ENCODE measurements around the gene ARHGAP1.
A peak's percentile ranks its signal among the peaks of the same experiment; 100 is the strongest.

ARHGAP1 gene

DNA sequence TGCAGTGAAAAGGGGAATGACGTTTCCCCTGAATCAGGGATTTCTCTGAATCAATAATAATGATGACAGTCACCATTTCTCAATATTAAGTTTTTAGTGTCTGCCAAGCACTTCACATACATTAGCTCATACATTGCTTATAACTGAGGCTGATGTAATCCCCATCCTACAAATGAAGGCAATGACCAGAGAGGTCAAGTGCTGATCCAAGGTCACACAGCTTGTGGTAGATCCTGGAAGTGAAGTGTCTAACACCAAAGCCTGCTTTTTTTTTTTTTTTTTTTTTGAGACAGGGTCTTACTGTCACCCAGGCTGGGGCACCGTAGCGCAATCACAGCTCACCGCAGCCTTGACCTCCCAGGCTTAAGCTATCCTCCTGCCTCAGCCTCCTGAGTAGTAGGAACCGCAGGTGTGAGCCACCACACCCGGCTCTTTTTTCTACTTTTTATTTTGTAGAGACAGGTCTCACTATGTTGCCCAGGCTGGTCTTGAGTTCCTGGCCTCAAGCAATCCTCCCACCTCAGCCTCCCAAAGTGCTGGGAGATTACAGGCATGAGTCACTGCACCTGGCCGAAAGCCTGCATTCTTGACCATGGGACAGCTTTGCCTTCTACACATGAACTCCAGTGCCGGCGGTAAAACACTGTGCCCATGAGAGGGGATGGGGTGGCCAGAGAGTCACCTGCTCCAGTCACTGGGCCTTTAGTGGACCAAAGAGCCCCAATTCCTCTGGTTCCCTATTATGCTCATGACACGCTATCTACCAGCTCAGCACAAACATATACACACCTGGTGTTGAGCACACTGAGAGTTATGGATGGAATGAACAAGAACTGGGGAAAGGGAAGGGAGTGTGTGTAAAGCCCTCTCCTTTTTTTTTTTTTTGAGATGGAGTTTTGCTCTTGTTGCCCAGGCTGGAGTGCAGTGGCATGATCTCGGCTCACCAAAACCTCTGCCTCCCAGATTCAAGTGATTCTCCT, 17.4 kb downstream of the ARHGAP1 start:
- H3K27ac ChIP-seq (ENCODE audit: poor library complexity, severe bottlenecking) = peak overlapping the region; percentile 14
- DNase-seq (ENCODE audit: low spot score) = no peak

DNA sequence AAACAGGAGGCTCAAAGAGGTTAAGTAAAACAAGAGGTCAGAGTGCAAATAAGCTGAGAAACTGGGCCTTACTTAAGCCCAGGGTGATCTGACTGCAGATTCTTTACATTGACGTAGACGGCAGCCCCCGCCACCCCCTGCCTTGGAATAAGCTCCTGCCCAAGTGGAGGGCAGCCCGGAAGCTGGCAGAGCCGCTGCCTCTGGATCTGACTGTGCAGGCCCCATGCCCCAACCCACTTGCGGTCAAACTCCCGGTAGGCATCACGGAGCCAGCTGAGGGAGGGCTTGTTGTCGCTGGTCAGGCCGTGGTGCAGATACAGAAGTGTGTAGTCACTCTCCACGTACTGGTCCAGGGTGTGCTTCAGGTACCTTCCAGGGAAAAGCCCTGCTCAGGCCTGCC, 18.6 kb downstream of the ARHGAP1 start:
- TF ChIP-seq, protein P1, sequence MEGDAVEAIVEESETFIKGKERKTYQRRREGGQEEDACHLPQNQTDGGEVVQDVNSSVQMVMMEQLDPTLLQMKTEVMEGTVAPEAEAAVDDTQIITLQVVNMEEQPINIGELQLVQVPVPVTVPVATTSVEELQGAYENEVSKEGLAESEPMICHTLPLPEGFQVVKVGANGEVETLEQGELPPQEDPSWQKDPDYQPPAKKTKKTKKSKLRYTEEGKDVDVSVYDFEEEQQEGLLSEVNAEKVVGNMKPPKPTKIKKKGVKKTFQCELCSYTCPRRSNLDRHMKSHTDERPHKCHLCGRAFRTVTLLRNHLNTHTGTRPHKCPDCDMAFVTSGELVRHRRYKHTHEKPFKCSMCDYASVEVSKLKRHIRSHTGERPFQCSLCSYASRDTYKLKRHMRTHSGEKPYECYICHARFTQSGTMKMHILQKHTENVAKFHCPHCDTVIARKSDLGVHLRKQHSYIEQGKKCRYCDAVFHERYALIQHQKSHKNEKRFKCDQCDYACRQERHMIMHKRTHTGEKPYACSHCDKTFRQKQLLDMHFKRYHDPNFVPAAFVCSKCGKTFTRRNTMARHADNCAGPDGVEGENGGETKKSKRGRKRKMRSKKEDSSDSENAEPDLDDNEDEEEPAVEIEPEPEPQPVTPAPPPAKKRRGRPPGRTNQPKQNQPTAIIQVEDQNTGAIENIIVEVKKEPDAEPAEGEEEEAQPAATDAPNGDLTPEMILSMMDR (IDR thresholded peaks at IDR 0.05; ENCODE audit: poor library complexity, severe bottlenecking) = no peak
- Histone ChIP-seq H3K4me1 (ENCODE audit: insufficient read depth, poor library complexity, severe bottlenecking) (peaks cover 6% of the 10 kb centered on the region), H3K9me3 (ENCODE audit: severe bottlenecking) (no peaks in the 10 kb centered on the region), H3K4me3 (ENCODE audit: severe bottlenecking) (no peak overlapping the region), H3K27me3 (ENCODE audit: insufficient read depth, poor library complexity, severe bottlenecking) (no peaks in the 10 kb centered on the region), H3K36me3 (ENCODE audit: low read depth) (peaks cover 31% of the 10 kb centered on the region), H3K27ac (ENCODE audit: poor library complexity, severe bottlenecking) (no peak overlapping the region)
- DNase-seq (ENCODE audit: low spot score) = no peak
- ATAC-seq (ENCODE audit: low read depth) = no peak

More for the DNA sequence above, 17.4 kb downstream of the ARHGAP1 start:
- H3K4me3 ChIP-seq (ENCODE audit: severe bottlenecking) = no peak overlapping the region
- no peaks in the 10 kb centered on the region for H3K9me3 ChIP-seq (ENCODE audit: severe bottlenecking)
- TF ChIP-seq, protein P1 (IDR thresholded peaks at IDR 0.05; ENCODE audit: poor library complexity, severe bottlenecking) = no peak
- no peaks in the 10 kb centered on the region for H3K27me3 ChIP-seq (ENCODE audit: insufficient read depth, poor library complexity, severe bottlenecking)
- no peak for ATAC-seq (ENCODE audit: low read depth)
- H3K36me3 ChIP-seq (ENCODE audit: low read depth) = peaks cover 35% of the 10 kb centered on the region
- peaks cover 17% of the 10 kb centered on the region for H3K4me1 ChIP-seq (ENCODE audit: insufficient read depth, poor library complexity, severe bottlenecking)

DNA sequence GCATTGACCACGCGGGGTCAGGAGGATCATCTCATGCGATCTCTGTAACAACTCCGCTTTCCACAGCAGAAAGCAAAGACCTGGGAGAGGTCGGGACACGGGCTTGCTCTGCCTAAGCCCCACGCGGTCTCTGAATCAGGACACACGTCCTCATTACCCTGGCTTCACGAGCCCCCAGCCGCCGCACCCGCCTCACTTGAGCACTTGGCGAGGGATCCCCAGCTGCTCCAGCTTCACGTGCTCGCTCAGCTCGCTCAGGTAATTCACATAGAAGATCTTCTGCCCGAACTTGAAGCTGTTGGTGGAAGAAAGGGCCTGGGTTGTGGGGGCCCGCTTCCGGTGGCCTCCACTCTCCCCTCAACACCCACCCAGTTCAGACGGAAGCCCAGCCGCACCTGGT, 19.6 kb downstream of the ARHGAP1 start:
- H3K36me3 ChIP-seq (ENCODE audit: low read depth) = peaks cover 25% of the 10 kb centered on the region
- H3K27ac ChIP-seq (ENCODE audit: poor library complexity, severe bottlenecking) = no peak overlapping the region
- H3K27me3 ChIP-seq (ENCODE audit: insufficient read depth, poor library complexity, severe bottlenecking) = no peaks in the 10 kb centered on the region
- TF ChIP-seq, protein P1 (IDR thresholded peaks at IDR 0.05; ENCODE audit: poor library complexity, severe bottlenecking) = no peak
- H3K4me1 ChIP-seq (ENCODE audit: insufficient read depth, poor library complexity, severe bottlenecking) = peaks cover under 1% of the 10 kb centered on the region
- H3K4me3 ChIP-seq (ENCODE audit: severe bottlenecking) = no peak overlapping the region
- ATAC-seq (ENCODE audit: low read depth) (no peak), DNase-seq (ENCODE audit: low spot score) (no peak)
- H3K9me3 ChIP-seq (ENCODE audit: severe bottlenecking) = no peaks in the 10 kb centered on the region

DNA sequence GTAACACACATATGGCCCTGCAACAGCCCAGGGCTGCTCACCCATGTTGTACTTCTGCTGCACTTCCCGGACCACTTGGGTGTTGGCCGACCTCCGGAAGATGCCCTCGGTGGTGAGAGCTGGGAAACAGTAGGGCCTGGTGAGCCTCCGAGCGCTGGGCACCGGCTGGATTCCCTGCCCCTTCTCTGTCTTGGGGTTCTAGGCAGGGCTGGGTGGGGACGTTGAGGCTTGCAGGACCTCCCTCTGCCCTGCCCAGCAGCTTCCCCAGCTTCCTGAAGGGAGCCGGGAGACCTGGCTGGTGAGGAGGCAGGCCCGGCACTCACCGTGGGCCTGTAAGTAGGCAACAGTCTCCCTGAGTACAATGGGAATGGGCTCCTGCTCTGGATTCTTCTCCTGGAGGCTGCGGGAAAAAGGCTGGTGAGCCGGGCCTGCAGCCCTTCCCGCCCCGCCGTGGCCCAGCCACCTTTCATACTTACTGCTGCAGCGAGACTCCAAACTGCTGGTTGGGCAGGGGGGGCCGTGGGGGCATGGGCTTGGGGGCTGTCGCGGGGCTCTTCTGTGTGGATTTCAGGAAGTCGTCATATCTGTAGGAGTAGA, 20.2 kb downstream of the ARHGAP1 start:
- no peak overlapping the region for H3K27ac ChIP-seq (ENCODE audit: poor library complexity, severe bottlenecking)
- no peaks in the 10 kb centered on the region for H3K27me3 ChIP-seq (ENCODE audit: insufficient read depth, poor library complexity, severe bottlenecking)
- no peak for ATAC-seq (ENCODE audit: low read depth)
- no peak overlapping the region for H3K4me3 ChIP-seq (ENCODE audit: severe bottlenecking)
- H3K9me3 ChIP-seq (ENCODE audit: severe bottlenecking) = no peaks in the 10 kb centered on the region
- H3K4me1 ChIP-seq (ENCODE audit: insufficient read depth, poor library complexity, severe bottlenecking) = peaks cover 6% of the 10 kb centered on the region
- no peak for DNase-seq (ENCODE audit: low spot score)
- TF ChIP-seq, protein P1 (IDR thresholded peaks at IDR 0.05; ENCODE audit: poor library complexity, severe bottlenecking) = no peak
- H3K36me3 ChIP-seq (ENCODE audit: low read depth) = peaks cover 24% of the 10 kb centered on the region
